Gastroesophageal sphincter (tissue), 4 donors: ENCODE results near the gene SH3RF3. TPM values are rescaled to one million over a fixed set of nuclear protein-coding genes. Genes with fewer than 3 reads are reported as not detected.

ENCODE experiments used
- ATAC-seq: fragments of 150-250 bp; one replicate; pipeline ENCODE4 v1.9.1; 2016; ENCODE audit warnings: mild to moderate bottlenecking, moderate library complexity
- H3K27ac ChIP-seq, 4 donors: fragments of 200-600 bp; sonication (generic) in 3 of 4; 1 replicate in 3 of 4; 2 replicates in 1 of 4; pipeline ENCODE4 v1.5.1; 2016 to 2019
- H3K27me3 ChIP-seq: fragments of 200-600 bp; sonication (generic); one replicate; pipeline ENCODE4 v1.5.1; 2019
- H3K36me3 ChIP-seq, 2 donors: fragments of 200-600 bp; sonication (generic); one replicate each; pipeline ENCODE4 v1.5.1; 2019; ENCODE audit warnings: control low read depth in 1 of 2
- H3K4me1 ChIP-seq, 3 donors: fragments of 200-600 bp; sonication (generic); 1 replicate in 2 of 3; 2 replicates in 1 of 3; pipeline ENCODE4 v1.5.1; 2016 to 2019; ENCODE audit warnings: control low read depth in 2 of 3
- H3K4me3 ChIP-seq, 2 donors: fragments of 200-600 bp; sonication (generic); one replicate each; pipeline ENCODE4 v1.5.1; 2019; ENCODE audit warnings: mild to moderate bottlenecking in 1 of 2, moderate library complexity in 1 of 2
- H3K9me3 ChIP-seq, 3 donors: fragments of 200-600 bp; sonication (generic); one replicate each; pipeline ENCODE4 v1.5.1; 2017 to 2019; ENCODE audit warnings: control low read depth in 2 of 3
- CTCF ChIP-seq, 4 experiments: fragments of 200-600 bp in 2 of 4; fragments of 450-650 bp in 2 of 4; sonication (generic) in 1 of 4; IDR thresholded peaks; one replicate each; pipeline ENCODE4 v1.5.1; 2017 to 2019; ENCODE audit warnings: antibody characterized with exemption in 4 of 4, mild to moderate bottlenecking in 2 of 4, moderate library complexity in 2 of 4
- EP300 ChIP-seq: sonication (generic); formaldehyde crosslinking; IDR thresholded peaks from one replicate; pipeline ENCODE4 v1.6.1; 2017; ENCODE audit warnings: antibody characterized with exemption, mild to moderate bottlenecking
- POLR2A ChIP-seq, 2 donors: fragments of 450-650 bp; IDR thresholded peaks; one replicate each; pipeline ENCODE4 v1.6.1; 2017; ENCODE audit warnings: antibody characterized with exemption in 2 of 2, mild to moderate bottlenecking in 2 of 2, moderate library complexity in 1 of 2
- POLR2AphosphoS5 ChIP-seq: sonication (generic); formaldehyde crosslinking; IDR thresholded peaks from one replicate; pipeline ENCODE4 v1.6.1; 2017; ENCODE audit warnings: antibody characterized with exemption
- WGBS, 2 donors: methylation state at CpG; one replicate each; pipeline ENCODE4 v1.1.5; 2018; ENCODE audit warnings: low coverage in 1 of 2; 5-methylcytosine and 5-hydroxymethylcytosine counted together
- total RNA-seq, 4 donors: library from RNA; depleted of rRNA; stranded (reverse); fragments of >200 nt; gene quantifications; one replicate each; pipeline ENCODE4 v1.1.0, GENCODE V29; 2016

The SH3RF3 gene
- total RNA-seq, 4 donors from 2014 or later: 10.1 to 15.8 (median 13.2) TPM

- no peaks in the 10 kb centered on the region for H3K4me1 ChIP-seq
- H3K27me3 ChIP-seq: no peaks in the 10 kb centered on the region
- no peak for ATAC-seq
- TF ChIP-seq CTCF (IDR thresholded peaks at IDR 0.05) (no peak), POLR2A (IDR thresholded peaks at IDR 0.05) (no peak), POLR2AphosphoS5 (no peak), EP300 (no peak)
- no peak overlapping the region for H3K4me3 ChIP-seq
- H3K36me3 ChIP-seq: no peaks in the 10 kb centered on the region
- no peaks in the 10 kb centered on the region for H3K9me3 ChIP-seq
- no peak overlapping the region for H3K27ac ChIP-seq
- 90% methylated on average over 3 of the region's 7 CpGs; no CpG with 5 or more reads in 1 of the 2 donors for WGBS, 2 donors
Observed at GRCh38 chr2:109468893-109469292, 339.9 kb downstream of the SH3RF3 start.

- no peaks in the 10 kb centered on the region for H3K9me3 ChIP-seq
- no peak overlapping the region for H3K27ac ChIP-seq
- H3K4me1 ChIP-seq: no peaks in the 10 kb centered on the region
- H3K36me3 ChIP-seq: no peaks in the 10 kb centered on the region
- H3K27me3 ChIP-seq: no peaks in the 10 kb centered on the region
- H3K4me3 ChIP-seq: no peak overlapping the region
- TF ChIP-seq POLR2AphosphoS5 (no peak), EP300 (no peak), CTCF (IDR thresholded peaks at IDR 0.05) (no peak), POLR2A (IDR thresholded peaks at IDR 0.05) (no peak)
- 90 to 100% methylated on average over 3 of the region's 3 CpGs for WGBS, 2 donors
- ATAC-seq: no peak
Observed at GRCh38 chr2:109471658-109472057, 342.7 kb downstream of the SH3RF3 start.

GRCh38 chr2:109472331-109472959 lies 343.4 kb downstream of the SH3RF3 start:
- H3K9me3 ChIP-seq: no peaks in the 10 kb centered on the region
- H3K27me3 ChIP-seq: no peaks in the 10 kb centered on the region
- TF ChIP-seq POLR2AphosphoS5 (no peak), EP300 (no peak), POLR2A (IDR thresholded peaks at IDR 0.05) (no peak)
- no peak for ATAC-seq
- no peak overlapping the region for H3K27ac ChIP-seq
- H3K4me1 ChIP-seq: no peaks in the 10 kb centered on the region
- H3K36me3 ChIP-seq: no peaks in the 10 kb centered on the region
- WGBS, 2 donors: 54 to 56% methylated on average over 11 to 12 of the region's 14 CpGs
- H3K4me3 ChIP-seq: no peak overlapping the region

GRCh38 chr2:109472974-109473373 lies 344.0 kb downstream of the SH3RF3 start:
- no peak for ATAC-seq
- WGBS, 2 donors: 80% methylated on average over 4 of the region's 10 CpGs; no CpG with 5 or more reads in 1 of the 2 donors
- Histone ChIP-seq H3K4me3 (no peak overlapping the region), H3K4me1 (no peaks in the 10 kb centered on the region), H3K9me3 (no peaks in the 10 kb centered on the region), H3K36me3 (no peaks in the 10 kb centered on the region), H3K27ac (no peak overlapping the region), H3K27me3 (no peaks in the 10 kb centered on the region)
- TF ChIP-seq CTCF (IDR thresholded peaks at IDR 0.05) (no peak), POLR2A (IDR thresholded peaks at IDR 0.05) (no peak), POLR2AphosphoS5 (no peak), EP300 (no peak)

- TF ChIP-seq POLR2A (IDR thresholded peaks at IDR 0.05) (no peak), CTCF (IDR thresholded peaks at IDR 0.05) (no peak), EP300 (no peak), POLR2AphosphoS5 (no peak)
- H3K27me3 ChIP-seq: no peaks in the 10 kb centered on the region
- no peaks in the 10 kb centered on the region for H3K4me1 ChIP-seq
- H3K27ac ChIP-seq: no peak overlapping the region
- no peaks in the 10 kb centered on the region for H3K9me3 ChIP-seq
- no peaks in the 10 kb centered on the region for H3K36me3 ChIP-seq
- no peak for ATAC-seq
- WGBS, 2 donors: 72 to 100% methylated on average over 2 of the region's 12 CpGs
- H3K4me3 ChIP-seq: no peak overlapping the region
Observed at GRCh38 chr2:109473616-109474318, 344.8 kb downstream of the SH3RF3 start.
